Jurkat, Clone E6-1 (cell line): ENCODE measurements around the gene MSANTD2.
"Not testable (repeated sequence)": the region's sequence is repeated elsewhere in the genome, so short reads cannot be mapped to it uniquely, and the experiment has no call there.

Experiments used
- DNase-seq: peaks from one replicate; pipeline ENCODE4 v3.0.0-alpha.2; 2011; ENCODE audit warnings: low read depth, low spot score
- H3K4me3 ChIP-seq: 2 replicates; pipeline ENCODE4 v1.5.1; 2011; ENCODE audit warnings: mild to moderate bottlenecking, low read length, control low read depth, moderate library complexity

Gene MSANTD2

GRCh38 chr11:124784051-124784450, 16.2 kb downstream of the MSANTD2 start:
- DNase-seq, result no peak
- no peak overlapping the region for H3K4me3 ChIP-seq

- DNase-seq, result no peak
- no peak overlapping the region for H3K4me3 ChIP-seq
Measured at GRCh38 chr11:124783002-124783401, 17.2 kb downstream of the MSANTD2 start.

- H3K4me3 ChIP-seq, result no peak overlapping the region
- no peak for DNase-seq
Measured at GRCh38 chr11:124779568-124779967, 20.6 kb downstream of the MSANTD2 start.

GRCh38 chr11:124778281-124778680, 21.9 kb downstream of the MSANTD2 start:
- DNase-seq, result no peak
- H3K4me3 ChIP-seq, result no peak overlapping the region

GRCh38 chr11:124776865-124777645, 23.2 kb downstream of the MSANTD2 start:
- DNase-seq, result peak; percentile 71

GRCh38 chr11:124770959-124771358, 29.2 kb downstream of the MSANTD2 start:
- not testable (repeated sequence) for DNase-seq, H3K4me3 ChIP-seq

More at GRCh38 chr11:124776865-124777645, 23.2 kb downstream of the MSANTD2 start:
- no peak overlapping the region for H3K4me3 ChIP-seq

- no peak for DNase-seq
- H3K4me3 ChIP-seq, result no peak overlapping the region
Measured at GRCh38 chr11:124769806-124770774, 30.1 kb downstream of the MSANTD2 start.

GRCh38 chr11:124768914-124769313, 31.3 kb downstream of the MSANTD2 start:
- DNase-seq, result no peak
- no peak overlapping the region for H3K4me3 ChIP-seq

GRCh38 chr11:124766156-124766555, 34.0 kb downstream of the MSANTD2 start:
- no peak overlapping the region for H3K4me3 ChIP-seq
- no peak for DNase-seq

- DNase-seq, result peak; percentile 73
- H3K4me3 ChIP-seq, result peak overlapping the region; percentile 63
Measured at GRCh38 chr11:124763156-124763947, 36.9 kb downstream of the MSANTD2 start.

GRCh38 chr11:124762624-124763155, 37.5 kb downstream of the MSANTD2 start:
- no peak for DNase-seq
- H3K4me3 ChIP-seq, result peak overlapping the region; percentile 63

- DNase-seq, result no peak
Measured at GRCh38 chr11:124762105-124762623, 38.0 kb downstream of the MSANTD2 start, which contains the start of gene ESAM. ESAM (minus strand) TSS chr11:124762290; CDS start chr11:124762154, 136 bp downstream.

GRCh38 chr11:124761301-124762104, 38.7 kb downstream of the MSANTD2 start:
- H3K4me3 ChIP-seq, result peak overlapping the region; percentile 23
- DNase-seq, result no peak

More at GRCh38 chr11:124762105-124762623, 38.0 kb downstream of the MSANTD2 start, which contains the start of gene ESAM:
- H3K4me3 ChIP-seq, result peak within 1 kb of the TSS; percentile 63

- no peak for DNase-seq
- H3K4me3 ChIP-seq, result no peak overlapping the region
Measured at GRCh38 chr11:124760806-124761205, 39.4 kb downstream of the MSANTD2 start.

GRCh38 chr11:124760205-124760652, 40.0 kb downstream of the MSANTD2 start:
- DNase-seq, result no peak
- no peak overlapping the region for H3K4me3 ChIP-seq

GRCh38 chr11:124759266-124760204, 40.7 kb downstream of the MSANTD2 start:
- no peak for DNase-seq
- H3K4me3 ChIP-seq, result no peak overlapping the region
